GM19397 (cell line): ENCODE results near the gene SLC9C1.

ENCODE experiments used
- ATAC-seq: cut with Tn5 transposase; IDR thresholded peaks from one replicate; pipeline ENCODE4 v1.9.1; 2021; ENCODE audit warnings: mild to moderate bottlenecking, moderate library complexity; ENCODE audit not compliant: unreplicated experiment

The SLC9C1 gene

GRCh38 chr3:112132975-112133448, 161.0 kb downstream of the SLC9C1 start, which contains the start of gene GCSAM:
TSS of gene GCSAM (minus strand) at chr3:112133248. CDS start at chr3:112133120, 128 bp downstream.
- ATAC-seq = peak; percentile 80

GRCh38 chr3:112132554-112132953, 161.5 kb downstream of the SLC9C1 start:
- no peak for ATAC-seq

GRCh38 chr3:112132088-112132487, 161.9 kb downstream of the SLC9C1 start:
- no peak for ATAC-seq

GRCh38 chr3:112131111-112131510, 162.9 kb downstream of the SLC9C1 start:
- ATAC-seq = no peak

GRCh38 chr3:112130638-112130993, 163.4 kb downstream of the SLC9C1 start:
- ATAC-seq = no peak

GRCh38 chr3:112129925-112130637, 163.9 kb downstream of the SLC9C1 start:
- ATAC-seq = no peak

- ATAC-seq = peak; percentile 42
Measured at GRCh38 chr3:112128843-112129727, 164.9 kb downstream of the SLC9C1 start.

GRCh38 chr3:112127522-112128494, 166.2 kb downstream of the SLC9C1 start:
- ATAC-seq = peak; percentile 27

- ATAC-seq = no peak
Measured at GRCh38 chr3:112126511-112126911, 167.5 kb downstream of the SLC9C1 start.

- ATAC-seq = no peak
Measured at GRCh38 chr3:112124907-112125607, 169.0 kb downstream of the SLC9C1 start.

- no peak for ATAC-seq
Measured at GRCh38 chr3:112123548-112123947, 170.5 kb downstream of the SLC9C1 start.

GRCh38 chr3:112122870-112123269, 171.1 kb downstream of the SLC9C1 start:
- ATAC-seq = no peak

- no peak for ATAC-seq
Measured at GRCh38 chr3:112121577-112122547, 172.2 kb downstream of the SLC9C1 start.

- no peak for ATAC-seq
Measured at GRCh38 chr3:112119962-112120836, 173.8 kb downstream of the SLC9C1 start.

GRCh38 chr3:112117841-112118571, 176.0 kb downstream of the SLC9C1 start:
- no peak for ATAC-seq

- no peak for ATAC-seq
Measured at GRCh38 chr3:112117415-112117814, 176.6 kb downstream of the SLC9C1 start.

- no peak for ATAC-seq
Measured at GRCh38 chr3:112116748-112117186, 177.2 kb downstream of the SLC9C1 start.
